Fibroblast of the aortic adventitia (primary cell): Measurements from ENCODE around the gene RPA1. TPM values are rescaled to one million over a fixed set of nuclear protein-coding genes. Genes with fewer than 3 reads are reported as not detected.
"Not testable (repeated sequence)": the region's sequence is repeated elsewhere in the genome, so short reads cannot be mapped to it uniquely, and the experiment has no call there.

Experiments used
- DNase-seq: peaks from one replicate; pipeline ENCODE4 v3.0.0-alpha.2; 2010; ENCODE audit warnings: low read depth
- H3K4me3 ChIP-seq: 2 replicates; pipeline ENCODE4 v1.5.1; 2011; ENCODE audit warnings: low read depth, mild to moderate bottlenecking, control low read depth, low read length, moderate library complexity
- total RNA-seq: library from RNA; depleted of rRNA; stranded (reverse); fragments of >200 nt; gene quantifications from 2 replicates; pipeline ENCODE4 v1.2.3, GENCODE V29; 2012; ENCODE audit warnings: low replicate concordance
- TF ChIP-seq, protein P1 (sequence below): IDR thresholded peaks from 2 replicates; pipeline ENCODE4 v1.5.1; 2011; ENCODE audit warnings: mild to moderate bottlenecking, low read length, control low read depth, inconsistent platforms; ENCODE audit not compliant: insufficient read depth

The RPA1 gene
- total RNA-seq, 1 donor = 41.2 TPM

DNA sequence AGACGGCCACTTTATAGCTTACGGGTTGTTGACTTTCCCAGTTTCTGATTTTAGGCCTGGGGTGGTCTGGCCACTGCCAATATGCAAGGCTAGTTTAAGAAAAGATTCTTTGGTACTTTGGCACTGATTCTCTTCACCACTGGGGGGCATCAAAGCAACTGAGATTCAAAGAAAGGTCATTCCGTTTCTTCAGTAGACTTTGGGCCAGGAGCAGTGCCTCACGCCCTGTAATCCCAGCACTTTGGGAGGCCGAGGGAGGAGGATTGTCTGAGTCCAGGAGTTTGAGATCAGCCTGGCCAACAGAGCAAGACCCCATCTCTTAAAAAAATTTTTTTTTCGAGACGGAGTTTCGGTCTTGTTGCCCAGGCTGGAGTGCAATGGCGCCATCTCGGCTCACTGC is 53.0 kb downstream of the RPA1 start:
- TF ChIP-seq, protein P1, sequence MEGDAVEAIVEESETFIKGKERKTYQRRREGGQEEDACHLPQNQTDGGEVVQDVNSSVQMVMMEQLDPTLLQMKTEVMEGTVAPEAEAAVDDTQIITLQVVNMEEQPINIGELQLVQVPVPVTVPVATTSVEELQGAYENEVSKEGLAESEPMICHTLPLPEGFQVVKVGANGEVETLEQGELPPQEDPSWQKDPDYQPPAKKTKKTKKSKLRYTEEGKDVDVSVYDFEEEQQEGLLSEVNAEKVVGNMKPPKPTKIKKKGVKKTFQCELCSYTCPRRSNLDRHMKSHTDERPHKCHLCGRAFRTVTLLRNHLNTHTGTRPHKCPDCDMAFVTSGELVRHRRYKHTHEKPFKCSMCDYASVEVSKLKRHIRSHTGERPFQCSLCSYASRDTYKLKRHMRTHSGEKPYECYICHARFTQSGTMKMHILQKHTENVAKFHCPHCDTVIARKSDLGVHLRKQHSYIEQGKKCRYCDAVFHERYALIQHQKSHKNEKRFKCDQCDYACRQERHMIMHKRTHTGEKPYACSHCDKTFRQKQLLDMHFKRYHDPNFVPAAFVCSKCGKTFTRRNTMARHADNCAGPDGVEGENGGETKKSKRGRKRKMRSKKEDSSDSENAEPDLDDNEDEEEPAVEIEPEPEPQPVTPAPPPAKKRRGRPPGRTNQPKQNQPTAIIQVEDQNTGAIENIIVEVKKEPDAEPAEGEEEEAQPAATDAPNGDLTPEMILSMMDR = peak; percentile 59
- H3K4me3 ChIP-seq = no peak overlapping the region
- peak; percentile 38 for DNase-seq

DNA sequence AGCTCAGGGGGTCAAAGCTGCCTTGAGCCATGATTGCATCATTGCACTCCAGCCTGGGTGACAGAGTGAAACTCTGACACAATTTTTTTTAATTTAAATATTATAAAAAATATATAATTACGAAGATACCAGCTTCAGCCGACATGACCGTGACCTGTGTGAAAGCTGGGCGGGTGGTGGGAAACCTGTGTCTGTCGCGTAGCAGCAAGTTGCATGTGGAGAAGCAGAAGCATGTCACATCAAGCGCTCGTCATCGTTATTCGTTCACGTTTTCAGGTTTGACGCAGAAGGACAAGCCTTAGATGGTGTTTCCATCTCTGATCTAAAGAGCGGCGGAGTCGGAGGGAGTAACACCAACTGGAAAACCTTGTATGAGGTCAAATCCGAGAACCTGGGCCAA is 53.7 kb downstream of the RPA1 start:
- TF ChIP-seq, protein P1 = no peak
- DNase-seq = no peak
- no peak overlapping the region for H3K4me3 ChIP-seq

DNA sequence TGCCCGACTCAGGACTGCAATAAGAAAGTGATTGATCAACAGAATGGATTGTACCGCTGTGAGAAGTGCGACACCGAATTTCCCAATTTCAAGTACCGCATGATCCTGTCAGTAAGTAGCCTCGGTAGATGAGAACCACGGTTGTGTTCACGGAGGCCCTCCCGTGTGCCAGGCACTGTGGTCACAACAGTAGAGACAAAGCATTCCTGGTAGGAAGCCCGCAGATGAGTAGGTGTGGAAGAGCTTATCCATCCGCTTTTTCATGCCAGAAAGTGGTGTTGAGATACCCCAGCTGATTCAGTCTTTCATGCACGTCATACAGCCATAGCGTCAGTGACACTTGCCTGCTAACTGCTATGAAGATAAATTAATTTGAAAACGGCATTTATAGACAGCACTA is 58.9 kb downstream of the RPA1 start:
- no peak for DNase-seq
- H3K4me3 ChIP-seq = no peak overlapping the region
- TF ChIP-seq, protein P1 = no peak

DNA sequence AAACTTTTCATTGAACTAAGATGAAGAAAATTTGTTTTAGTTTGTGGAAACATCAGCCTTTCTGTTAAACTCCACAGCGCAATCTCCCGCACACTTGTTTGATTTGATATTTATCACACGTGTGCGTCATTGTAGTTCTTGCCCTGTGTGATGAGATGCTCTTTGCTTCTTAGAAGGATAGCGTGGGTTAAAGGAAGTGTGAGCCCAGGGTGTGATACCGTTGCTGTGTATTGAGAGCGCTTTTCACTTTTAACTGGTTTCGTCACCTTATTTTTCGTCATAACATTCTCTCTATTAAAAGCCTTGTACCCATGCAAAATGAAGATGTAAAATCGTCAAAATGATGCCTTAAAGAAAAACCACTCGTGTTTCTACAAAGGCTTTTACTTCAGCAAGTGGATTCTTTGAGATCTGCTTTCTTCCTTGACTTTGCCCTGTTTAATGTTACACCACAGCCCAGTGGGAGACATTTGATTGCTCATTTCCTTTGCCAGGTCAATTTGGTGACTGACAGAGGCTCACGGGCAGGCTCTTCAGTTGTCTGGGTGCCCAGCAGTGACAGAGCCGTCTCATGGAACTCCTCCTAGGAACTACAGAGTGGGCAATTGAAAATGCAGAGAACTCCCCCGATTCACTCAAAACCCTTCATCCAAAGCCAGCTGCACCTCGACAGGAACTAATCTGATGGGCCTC is 61.1 kb downstream of the RPA1 start:
- DNase-seq = no peak
- TF ChIP-seq, protein P1 = no peak
- H3K4me3 ChIP-seq = no peak overlapping the region

DNA sequence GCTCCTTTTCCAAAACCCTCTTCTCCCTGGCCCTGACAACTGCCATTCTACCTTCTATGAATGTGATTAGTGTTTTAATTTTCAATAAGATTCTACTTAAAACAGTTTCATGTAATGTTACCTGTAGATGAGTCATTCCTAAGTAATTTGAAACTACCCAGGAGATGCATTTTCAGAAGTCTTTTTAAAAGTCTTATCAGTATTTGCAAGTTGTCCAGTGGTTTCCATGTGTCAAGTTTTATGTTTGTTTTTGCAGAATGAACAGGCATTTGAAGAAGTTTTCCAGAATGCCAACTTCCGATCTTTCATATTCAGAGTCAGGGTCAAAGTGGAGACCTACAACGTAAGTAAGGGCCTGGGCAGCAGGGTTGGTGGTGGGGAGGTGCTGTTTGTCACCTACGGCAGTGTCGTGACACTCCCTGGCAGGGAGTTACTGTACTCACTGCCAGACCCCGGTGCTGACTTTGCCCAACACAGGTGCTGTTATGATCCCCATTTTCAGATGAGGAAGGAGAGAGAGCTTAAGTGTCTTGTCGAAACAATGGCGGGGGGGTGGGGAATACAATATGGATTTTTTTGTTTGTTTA is 65.0 kb downstream of the RPA1 start:
- DNase-seq = no peak
- TF ChIP-seq, protein P1 = no peak
- no peak overlapping the region for H3K4me3 ChIP-seq

DNA sequence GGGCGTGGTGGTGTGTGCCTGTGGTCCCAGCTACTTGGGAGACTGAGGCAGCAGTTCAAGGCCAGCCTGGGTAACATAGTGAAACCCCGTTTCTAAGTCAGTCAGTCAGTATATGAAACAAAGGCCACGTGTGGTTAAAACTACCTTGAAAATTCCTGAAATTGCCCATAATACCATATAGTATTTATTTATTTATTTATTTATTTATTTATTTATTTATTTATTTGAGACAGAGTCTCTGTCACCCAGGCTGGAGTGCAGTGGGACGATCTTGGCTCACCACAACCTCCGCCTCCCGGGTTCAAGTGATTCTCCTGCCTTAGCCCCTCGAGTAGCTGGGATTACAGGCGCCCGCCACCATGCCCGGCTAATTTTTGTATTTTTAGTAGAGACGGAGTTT is 65.7 kb downstream of the RPA1 start:
- not testable (repeated sequence) for DNase-seq, H3K4me3 ChIP-seq

DNA sequence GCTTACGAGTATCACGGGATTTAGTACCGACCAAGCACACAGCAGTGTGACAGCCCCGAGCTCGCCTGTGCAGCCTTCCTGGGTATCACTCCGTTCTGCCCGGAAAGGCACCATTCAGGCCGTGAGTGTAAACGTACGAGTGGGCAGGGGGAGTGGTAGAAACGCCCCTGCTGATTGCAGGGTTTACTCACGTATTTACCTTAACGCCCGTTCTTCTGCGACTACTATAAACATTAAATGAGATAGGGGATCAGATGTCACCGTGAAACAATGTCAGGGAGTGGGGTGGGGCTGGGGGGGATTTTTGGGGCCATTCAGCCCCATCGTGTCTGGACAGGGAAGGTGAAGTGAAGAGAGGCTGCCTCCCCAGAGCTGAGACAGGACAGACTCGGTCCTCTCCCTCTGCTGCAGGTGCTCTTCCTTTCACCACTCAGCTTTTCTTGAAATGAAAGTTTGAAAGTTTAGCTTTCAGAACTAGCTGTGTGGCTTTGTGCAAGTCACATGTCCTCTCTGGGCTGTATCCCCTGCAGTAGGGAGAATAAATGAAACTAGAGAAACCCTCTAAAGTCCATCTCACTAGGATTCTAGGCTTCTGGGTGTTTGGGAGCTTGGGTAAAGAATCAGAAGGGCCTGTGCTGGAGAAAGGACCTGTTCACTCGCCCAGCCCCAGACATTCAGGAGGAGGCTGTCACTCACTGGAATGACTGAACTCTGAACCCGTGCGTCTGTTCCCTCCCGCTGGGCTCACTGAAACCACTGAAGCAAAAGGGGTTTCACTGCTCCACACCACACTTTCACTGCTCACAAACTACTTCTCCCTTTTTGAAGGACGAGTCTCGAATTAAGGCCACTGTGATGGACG is 66.7 kb downstream of the RPA1 start:
- TF ChIP-seq, protein P1 = no peak
- DNase-seq = no peak
- H3K4me3 ChIP-seq = no peak overlapping the region
